Activated T-helper 2 cell treated with anti-CD3 and anti-CD28 coated beads, Interferon-gamma antibody, Interleukin-2, Interleukin-4, amounts not matched to agents 10 μg/mL and 5 μg/mL and 100 μg/mL, durations not matched to agents 14 hours and 24 hours and 36 hours (primary cell): ENCODE data around the gene S1PR2. TPM values are rescaled to one million over a fixed set of nuclear protein-coding genes. Genes with fewer than 3 reads are reported as not detected.
"Not testable (repeated sequence)": the region's sequence is repeated elsewhere in the genome, so short reads cannot be mapped to it uniquely, and the experiment has no call there.

Source experiments
- DNase-seq: peaks from one replicate; pipeline ENCODE4 v3.0.0; 2021; ENCODE audit warnings: low spot score
- H3K27ac Mint-ChIP-seq: one replicate; pipeline ENCODE4 v1.8.0; 2021; ENCODE audit warnings: mixed read lengths
- H3K27me3 Mint-ChIP-seq: one replicate; pipeline ENCODE4 v1.8.0; 2021; ENCODE audit warnings: low read depth, mixed read lengths
- H3K36me3 Mint-ChIP-seq: one replicate; pipeline ENCODE4 v1.8.0; 2021; ENCODE audit warnings: low read depth, mixed read lengths
- H3K4me1 Mint-ChIP-seq: one replicate; pipeline ENCODE4 v1.8.0; 2021; ENCODE audit warnings: low read depth, mixed read lengths
- H3K4me3 Mint-ChIP-seq: one replicate; pipeline ENCODE4 v1.8.0; 2021; ENCODE audit warnings: low read depth, mild to moderate bottlenecking, moderate library complexity, mixed read lengths
- H3K9me3 Mint-ChIP-seq: one replicate; pipeline ENCODE4 v1.8.0; 2021; ENCODE audit warnings: mixed read lengths
- intact Hi-C: fragments of 100-400 bp; cut with micrococcal nuclease; formaldehyde crosslinking; loops from one replicate; pipeline ENCODE4 v1.15.1; 2023
- total RNA-seq: library from RNA; stranded (reverse); gene quantifications from 2 replicates; pipeline ENCODE4 v1.2.3, GENCODE V29; 2022

S1PR2 gene
- total RNA-seq, 1 donor from 2014 or later: 10.8 TPM

GRCh38 chr19:10191347-10191746 is 39.8 kb downstream of the S1PR2 start:
- Mint-ChIP-seq H3K27ac (no peak overlapping the region), H3K36me3 (peaks cover 57% of the 10 kb centered on the region), H3K27me3 (no peaks in the 10 kb centered on the region), H3K9me3 (no peaks in the 10 kb centered on the region), H3K4me1 (peaks cover 33% of the 10 kb centered on the region), H3K4me3 (no peak overlapping the region)
- intact Hi-C loops: no loop called here
- no peak for DNase-seq

GRCh38 chr19:10190026-10190425 is 41.1 kb downstream of the S1PR2 start:
- Mint-ChIP-seq H3K27ac (peak overlapping the region; percentile 46), H3K9me3 (no peaks in the 10 kb centered on the region), H3K36me3 (peaks cover 67% of the 10 kb centered on the region), H3K27me3 (no peaks in the 10 kb centered on the region), H3K4me1 (peaks cover 33% of the 10 kb centered on the region), H3K4me3 (no peak overlapping the region)
- intact Hi-C loops: no loop called here
- DNase-seq: no peak

- intact Hi-C loops: no loop called here
- H3K9me3 Mint-ChIP-seq: no peaks in the 10 kb centered on the region
- H3K27ac Mint-ChIP-seq: peak overlapping the region; percentile 46
- peaks cover 33% of the 10 kb centered on the region for H3K4me1 Mint-ChIP-seq
- DNase-seq: no peak
- H3K36me3 Mint-ChIP-seq: peaks cover 71% of the 10 kb centered on the region
- no peak overlapping the region for H3K4me3 Mint-ChIP-seq
- H3K27me3 Mint-ChIP-seq: no peaks in the 10 kb centered on the region
Measured at GRCh38 chr19:10189616-10190015, 41.5 kb downstream of the S1PR2 start.

GRCh38 chr19:10187315-10187714 is 43.8 kb downstream of the S1PR2 start:
- no peak for DNase-seq
- H3K4me1 Mint-ChIP-seq: peaks cover 29% of the 10 kb centered on the region
- H3K9me3 Mint-ChIP-seq: no peaks in the 10 kb centered on the region
- H3K4me3 Mint-ChIP-seq: no peak overlapping the region
- H3K27ac Mint-ChIP-seq: no peak overlapping the region
- no peaks in the 10 kb centered on the region for H3K27me3 Mint-ChIP-seq
- intact Hi-C loops: no loop called here
- H3K36me3 Mint-ChIP-seq: peaks cover 62% of the 10 kb centered on the region

GRCh38 chr19:10184636-10185035 is 46.5 kb downstream of the S1PR2 start:
- Mint-ChIP-seq H3K27me3 (no peaks in the 10 kb centered on the region), H3K4me3 (no peak overlapping the region), H3K27ac (peak overlapping the region; percentile 33), H3K4me1 (peaks cover 21% of the 10 kb centered on the region), H3K36me3 (peaks cover 62% of the 10 kb centered on the region), H3K9me3 (no peaks in the 10 kb centered on the region)
- intact Hi-C loops: loop anchor here (2.0 kb wide), 1 partner anchor 80 kb away; no protein-coding TSS in a partner anchor
- no peak for DNase-seq

GRCh38 chr19:10183926-10184325 is 47.2 kb downstream of the S1PR2 start:
- peaks cover 18% of the 10 kb centered on the region for H3K4me1 Mint-ChIP-seq
- intact Hi-C loops: loop anchor here (2.0 kb wide), 1 partner anchor 79 kb away; no protein-coding TSS in a partner anchor
- H3K27me3 Mint-ChIP-seq: no peaks in the 10 kb centered on the region
- H3K4me3 Mint-ChIP-seq: no peak overlapping the region
- peak overlapping the region; percentile 33 for H3K27ac Mint-ChIP-seq
- no peaks in the 10 kb centered on the region for H3K9me3 Mint-ChIP-seq
- DNase-seq: no peak
- H3K36me3 Mint-ChIP-seq: peaks cover 66% of the 10 kb centered on the region

- H3K27ac Mint-ChIP-seq: no peak overlapping the region
- peaks cover 15% of the 10 kb centered on the region for H3K4me1 Mint-ChIP-seq
- H3K9me3 Mint-ChIP-seq: no peaks in the 10 kb centered on the region
- no peaks in the 10 kb centered on the region for H3K27me3 Mint-ChIP-seq
- H3K36me3 Mint-ChIP-seq: peaks cover 58% of the 10 kb centered on the region
- no peak for DNase-seq
- no peak overlapping the region for H3K4me3 Mint-ChIP-seq
- intact Hi-C loops: no loop called here
Measured at GRCh38 chr19:10182847-10183246, 48.3 kb downstream of the S1PR2 start.

- no peak for DNase-seq
- no peak overlapping the region for H3K27ac Mint-ChIP-seq
- H3K9me3 Mint-ChIP-seq: no peaks in the 10 kb centered on the region
- intact Hi-C loops: no loop called here
- peaks cover 55% of the 10 kb centered on the region for H3K36me3 Mint-ChIP-seq
- no peaks in the 10 kb centered on the region for H3K27me3 Mint-ChIP-seq
- H3K4me1 Mint-ChIP-seq: peaks cover 12% of the 10 kb centered on the region
- no peak overlapping the region for H3K4me3 Mint-ChIP-seq
Measured at GRCh38 chr19:10182076-10182475, 49.1 kb downstream of the S1PR2 start.

GRCh38 chr19:10180459-10180858 is 50.7 kb downstream of the S1PR2 start:
- no peak for DNase-seq
- no peak overlapping the region for H3K4me3 Mint-ChIP-seq
- no peak overlapping the region for H3K27ac Mint-ChIP-seq
- no peaks in the 10 kb centered on the region for H3K27me3 Mint-ChIP-seq
- H3K9me3 Mint-ChIP-seq: no peaks in the 10 kb centered on the region
- peaks cover 57% of the 10 kb centered on the region for H3K36me3 Mint-ChIP-seq
- peaks cover 9% of the 10 kb centered on the region for H3K4me1 Mint-ChIP-seq
- intact Hi-C loops: no loop called here

GRCh38 chr19:10180024-10180423 is 51.1 kb downstream of the S1PR2 start:
- H3K27ac Mint-ChIP-seq, H3K9me3 Mint-ChIP-seq, H3K4me1 Mint-ChIP-seq, H3K27me3 Mint-ChIP-seq, DNase-seq, H3K4me3 Mint-ChIP-seq, intact Hi-C loops: not testable (repeated sequence)
- H3K36me3 Mint-ChIP-seq: peaks cover 57% of the 10 kb centered on the region

GRCh38 chr19:10173527-10173926 is 57.6 kb downstream of the S1PR2 start:
- intact Hi-C loops: no loop called here
- H3K4me1 Mint-ChIP-seq: peaks cover 13% of the 10 kb centered on the region
- DNase-seq: no peak
- H3K36me3 Mint-ChIP-seq: peaks cover 71% of the 10 kb centered on the region
- no peaks in the 10 kb centered on the region for H3K27me3 Mint-ChIP-seq
- H3K27ac Mint-ChIP-seq: no peak overlapping the region
- no peaks in the 10 kb centered on the region for H3K9me3 Mint-ChIP-seq
- H3K4me3 Mint-ChIP-seq: no peak overlapping the region

Other genes starting within 250 kb of the S1PR2 start
- gene COL5A3, start 220.8 kb downstream of the S1PR2 start, total RNA-seq: 0.80 and 0.87 TPM in 2 replicates
- not detected in 2 replicates for gene RDH8, start 217.8 kb downstream of the S1PR2 start, total RNA-seq
- 56.1 and 56.2 TPM in 2 replicates for gene SHFL, start 145.0 kb downstream of the S1PR2 start, total RNA-seq
- 7.7 and 8.0 TPM in 2 replicates for gene ANGPTL6, start 128.7 kb downstream of the S1PR2 start, total RNA-seq
- 160 and 162 TPM in 2 replicates for gene PPAN, start 125.0 kb downstream of the S1PR2 start, total RNA-seq
- 41.8 and 46.5 TPM in 2 replicates for gene P2RY11, start 119.6 kb downstream of the S1PR2 start, total RNA-seq
- gene EIF3G, start 111.4 kb downstream of the S1PR2 start, total RNA-seq: 303 and 306 TPM in 2 replicates
- gene DNMT1, start 36.4 kb downstream of the S1PR2 start, total RNA-seq: 367 and 370 TPM in 2 replicates
- 133 and 135 TPM in 2 replicates for gene MRPL4, start 20.9 kb upstream of the S1PR2 start, total RNA-seq
- 75.3 and 75.7 TPM in 2 replicates for gene ICAM1, start 39.8 kb upstream of the S1PR2 start, total RNA-seq
- gene ICAM4, start 55.6 kb upstream of the S1PR2 start, total RNA-seq: 1.4 and 1.6 TPM in 2 replicates
- gene ICAM5, start 58.6 kb upstream of the S1PR2 start, total RNA-seq: 2.6 and 3.5 TPM in 2 replicates
- gene ZGLP1, start 78.5 kb upstream of the S1PR2 start, total RNA-seq: 3.2 and 3.5 TPM in 2 replicates
- gene FDX2, start 84.7 kb upstream of the S1PR2 start, total RNA-seq: 16.8 and 18.0 TPM in 2 replicates
- gene RAVER1, start 102.2 kb upstream of the S1PR2 start, total RNA-seq: 90.3 and 91.1 TPM in 2 replicates
- 115 and 116 TPM in 2 replicates for gene ICAM3, start 108.3 kb upstream of the S1PR2 start, total RNA-seq
- gene TYK2, start 149.2 kb upstream of the S1PR2 start, total RNA-seq: 250 TPM in 2 replicates
- 285 and 300 TPM in 2 replicates for gene CDC37, start 172.2 kb upstream of the S1PR2 start, total RNA-seq
- gene PDE4A, start 189.2 kb upstream of the S1PR2 start, total RNA-seq: 105 TPM in 2 replicates